OCI-LY1 (cell line): ENCODE results near the gene AP2B1.

Experiments used
- CTCF ChIP-seq: fragments of 200-600 bp; sonication (generic), shearing (Covaris generic); IDR thresholded peaks from 2 replicates; pipeline ENCODE4 v1.5.1; 2017; ENCODE audit warnings: mild to moderate bottlenecking, antibody characterized with exemption, low read length, moderate library complexity, mixed read lengths
- EZH2 ChIP-seq: fragments of 200-600 bp; sonication (generic), shearing (Covaris generic); IDR thresholded peaks from 2 replicates; pipeline ENCODE4 v1.8.0; 2017; ENCODE audit warnings: borderline replicate concordance, mixed run types, mild to moderate bottlenecking, antibody characterized with exemption, low read length, moderate library complexity, mixed read lengths

GRCh38 chr17:35773679-35774425, 186.7 kb downstream of the AP2B1 start:
- TF ChIP-seq CTCF = no peak
- TF ChIP-seq EZH2 = no peak
